Occipital lobe (tissue), 2 donors: ENCODE measurements around the gene FAM124B. TPM values are rescaled to one million over a fixed set of nuclear protein-coding genes. Genes with fewer than 3 reads are reported as not detected.
"Not testable (repeated sequence)": the region's sequence is repeated elsewhere in the genome, so short reads cannot be mapped to it uniquely, and the experiment has no call there.

Experiments used
- DNase-seq: peaks from one replicate; lab custom pipeline; 2025; lab: John Stamatoyannopoulos, UW
- total RNA-seq: library from RNA; depleted of rRNA; stranded (reverse); fragments of >200 nt; gene quantifications from one replicate; pipeline ENCODE4 v1.2.3, GENCODE V29; 2014

The FAM124B gene
- total RNA-seq, 1 donor from 2014 or later = 7.8 TPM

DNA sequence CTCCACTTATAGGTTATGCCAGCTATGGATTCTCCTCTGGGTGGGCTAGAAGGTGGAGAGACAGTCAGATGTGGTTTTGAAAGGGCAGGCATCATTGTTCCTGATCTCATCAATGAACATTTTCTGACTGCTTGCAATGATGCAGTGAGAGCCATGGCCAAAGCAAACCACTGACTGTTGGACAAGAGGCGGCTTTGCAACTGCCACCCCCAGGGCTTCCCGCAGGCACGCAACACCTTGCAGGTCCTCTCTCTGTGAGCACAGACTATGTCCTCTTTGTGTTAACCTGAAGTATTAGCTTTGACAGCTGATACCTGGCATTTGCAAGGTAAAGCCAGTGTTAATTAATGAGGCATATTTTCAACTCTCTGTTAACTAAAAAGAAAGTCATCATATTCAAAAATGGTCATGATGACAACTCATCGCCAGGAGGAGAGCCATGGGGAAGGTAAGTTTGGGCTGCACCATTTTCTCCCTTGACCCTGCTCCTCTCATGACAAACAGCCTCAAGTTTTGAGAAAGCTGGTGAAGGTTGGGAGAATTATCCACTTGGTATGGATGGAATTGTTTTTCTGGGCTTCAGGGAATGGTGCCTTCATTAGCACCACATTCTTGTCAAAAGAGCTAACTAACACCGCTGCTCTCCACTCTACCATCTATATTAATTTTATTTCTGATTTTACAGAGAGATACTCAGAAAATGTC lies 14.9 kb upstream of the FAM124B start:
- DNase-seq = no peak

DNA sequence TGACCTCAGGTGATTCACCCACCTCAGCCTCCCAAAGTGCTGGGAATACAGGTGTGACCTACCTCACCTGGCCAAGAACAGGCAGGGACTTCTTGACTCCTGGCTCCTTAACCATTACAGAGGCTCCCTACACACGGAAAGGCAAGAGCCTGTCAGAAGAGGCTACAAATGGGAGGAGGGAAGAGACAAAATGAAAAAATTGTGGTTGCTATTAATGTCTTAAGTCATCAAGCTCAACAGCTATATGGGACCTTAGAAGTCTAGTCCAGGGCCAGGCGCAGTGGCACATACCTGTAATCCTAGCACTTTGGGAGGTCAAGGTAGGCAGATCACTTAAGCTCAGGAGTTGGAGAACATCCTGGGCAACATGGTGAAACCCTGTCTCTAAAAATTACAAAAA lies 11.5 kb upstream of the FAM124B start:
- DNase-seq = no peak

DNA sequence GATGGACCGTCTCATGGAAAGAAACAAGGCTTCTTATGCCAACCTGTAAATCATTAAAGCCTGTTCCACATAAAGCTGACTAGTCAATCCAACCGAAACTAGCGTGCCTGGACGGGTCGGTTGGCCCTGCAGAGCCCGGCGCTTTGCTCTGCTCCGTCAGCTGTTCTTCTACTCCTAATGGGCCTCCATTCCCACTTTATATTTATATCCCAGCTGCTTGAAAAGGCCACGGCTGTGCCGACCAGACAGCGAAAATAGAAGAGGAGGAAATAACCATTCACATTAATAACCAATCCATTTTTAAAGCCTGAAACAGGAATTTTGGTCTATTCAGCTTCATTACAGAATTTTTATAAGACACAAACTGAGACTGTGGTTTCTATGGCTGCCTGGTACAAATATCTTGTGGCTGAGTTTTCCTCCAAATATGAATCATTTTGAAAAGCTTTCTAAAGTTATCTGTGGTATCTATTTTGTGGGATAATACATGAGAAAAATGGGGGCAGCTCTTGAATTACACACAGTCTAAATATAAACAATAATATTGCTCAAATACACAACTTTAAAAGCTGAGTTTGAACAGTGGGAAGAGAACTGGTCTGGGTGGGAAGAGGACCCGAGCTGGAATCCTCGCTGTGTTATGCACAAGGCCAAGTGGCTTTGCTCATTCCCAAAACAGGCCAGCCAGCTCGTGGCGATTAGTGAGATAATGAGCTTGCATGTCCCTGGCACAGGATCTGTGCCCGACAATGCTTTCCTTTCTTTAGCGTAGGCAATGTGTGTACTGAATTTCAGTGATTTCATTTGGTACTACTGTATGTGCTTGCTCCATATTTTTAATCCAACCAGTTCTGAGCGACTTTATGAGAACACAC lies 10.5 kb upstream of the FAM124B start:
- no peak for DNase-seq

DNA sequence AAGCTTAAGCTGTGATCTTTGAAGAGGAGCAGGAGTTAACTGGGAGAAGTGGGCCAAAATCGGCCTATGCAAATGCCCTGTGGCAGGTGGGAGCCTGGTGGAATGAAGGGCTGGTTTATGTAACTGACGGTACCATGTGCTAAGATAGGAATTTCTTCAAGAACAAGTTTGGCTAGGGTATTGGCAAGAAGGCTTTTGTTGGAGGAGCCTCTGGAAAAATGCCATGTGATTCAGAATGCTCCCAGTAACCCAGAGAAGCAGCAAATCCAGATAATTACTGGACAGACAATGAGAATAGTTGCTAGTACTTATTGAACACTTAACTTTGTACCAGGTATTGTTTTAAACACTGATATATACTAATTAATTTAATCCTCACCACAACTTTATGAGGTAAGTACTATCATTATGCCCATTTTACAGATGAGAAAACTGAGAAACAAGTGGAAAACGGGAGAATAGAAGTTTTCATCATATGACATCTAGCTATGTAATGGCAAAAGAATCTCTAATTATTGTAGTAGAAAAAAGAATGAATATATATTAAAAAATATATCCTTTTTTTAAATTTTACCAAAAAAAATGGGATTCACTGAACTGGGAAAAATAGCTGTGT lies 9.1 kb upstream of the FAM124B start:
- no peak for DNase-seq

DNA sequence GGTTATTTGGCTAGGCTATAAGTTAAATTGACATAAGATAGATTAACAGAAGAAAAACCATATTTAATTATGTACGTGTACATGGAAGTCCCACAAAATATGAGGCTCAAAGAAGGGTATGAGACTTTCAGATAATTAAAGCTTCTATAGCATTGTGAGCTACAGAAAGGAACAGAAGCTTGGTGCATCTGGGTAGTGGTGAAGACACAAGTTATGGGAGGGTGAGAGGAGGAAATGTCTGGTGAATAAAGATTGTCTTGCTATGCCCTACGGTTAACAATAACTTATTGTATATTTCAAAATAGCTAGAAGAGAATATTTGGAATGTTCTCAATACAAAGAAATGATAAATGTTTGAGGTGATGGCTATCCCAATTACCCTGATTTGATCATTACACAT lies 6.8 kb upstream of the FAM124B start:
- DNase-seq = no peak

DNA sequence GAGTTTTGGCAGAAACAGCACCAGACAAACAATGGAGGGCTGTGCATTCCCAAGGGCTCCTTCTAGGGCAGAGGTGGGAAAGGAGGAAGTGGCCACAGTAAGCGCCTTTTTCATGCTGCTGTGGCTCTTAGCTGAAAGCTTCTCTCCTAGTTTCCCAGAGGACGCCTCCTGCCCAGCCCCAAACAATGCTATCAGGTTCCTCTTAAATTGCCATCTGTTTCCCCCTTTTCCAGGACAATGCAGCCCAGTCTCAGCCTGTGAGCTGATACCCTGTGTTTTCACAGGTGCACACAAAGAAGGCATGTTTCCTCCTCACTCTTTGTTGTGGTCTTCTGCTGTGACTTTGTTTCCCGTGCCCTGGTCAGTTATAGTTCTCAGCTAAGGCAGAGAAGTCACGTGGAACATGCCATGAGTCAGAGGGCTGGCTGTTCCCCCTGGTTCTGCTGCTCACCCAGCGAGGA lies 5.4 kb upstream of the FAM124B start:
- DNase-seq = no peak

DNA sequence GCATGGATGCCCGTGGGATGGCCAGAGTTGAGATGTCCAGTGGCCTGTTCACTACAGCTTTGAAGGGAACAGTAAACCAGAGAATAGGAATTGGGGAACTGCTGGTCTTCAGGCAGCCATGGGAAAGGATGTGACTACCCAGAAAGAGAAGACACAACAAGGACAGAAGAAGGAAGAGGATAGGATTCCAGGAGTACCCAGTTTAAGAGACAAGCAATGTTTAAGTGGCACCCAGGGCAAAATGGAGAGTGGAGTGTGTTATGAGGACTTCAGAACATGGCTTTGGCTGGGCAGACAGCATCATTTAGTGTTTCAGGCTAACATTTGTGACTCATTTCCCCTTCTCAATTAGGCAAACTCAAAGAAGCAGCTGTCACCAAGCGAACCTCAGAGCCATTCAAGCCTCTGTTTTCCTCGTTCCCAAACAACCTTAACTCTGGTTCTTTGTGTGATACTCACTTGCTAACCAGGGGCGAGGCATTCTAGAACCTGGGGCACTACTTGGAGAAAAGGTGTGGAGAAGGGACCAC lies 4.0 kb upstream of the FAM124B start:
- DNase-seq = no peak

DNA sequence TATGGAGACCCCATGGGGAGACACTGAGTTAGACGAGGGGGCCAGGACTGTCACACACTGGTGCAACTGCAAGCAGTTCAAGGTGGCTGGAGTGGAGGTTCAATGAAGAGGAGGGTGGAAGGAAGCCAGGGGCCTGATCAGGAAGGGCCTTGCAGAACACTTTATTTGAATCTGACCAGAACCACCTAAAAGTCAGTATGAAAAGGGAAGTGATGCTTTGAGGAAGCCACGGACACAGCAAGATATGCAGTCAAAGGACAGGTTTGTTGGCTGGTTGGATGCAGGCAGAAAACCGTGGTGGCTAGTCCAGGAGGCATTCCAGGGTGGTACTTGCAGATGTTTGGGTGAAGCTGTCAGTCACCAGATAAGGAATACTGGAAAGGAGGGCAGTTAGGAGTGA lies 3.5 kb upstream of the FAM124B start:
- no peak for DNase-seq

- DNase-seq = no peak
These were observed 2.9 kb upstream of the FAM124B start for GRCh38 chr2:224404796-224405195.

- DNase-seq = no peak
These were observed 1.8 kb upstream of the FAM124B start for GRCh38 chr2:224403657-224404056.

- no peak for DNase-seq
These were observed 848 bp downstream of the FAM124B start for GRCh38 chr2:224400886-224401632.

GRCh38 chr2:224400174-224400810 lies 1.6 kb downstream of the FAM124B start:
- DNase-seq = no peak

DNA sequence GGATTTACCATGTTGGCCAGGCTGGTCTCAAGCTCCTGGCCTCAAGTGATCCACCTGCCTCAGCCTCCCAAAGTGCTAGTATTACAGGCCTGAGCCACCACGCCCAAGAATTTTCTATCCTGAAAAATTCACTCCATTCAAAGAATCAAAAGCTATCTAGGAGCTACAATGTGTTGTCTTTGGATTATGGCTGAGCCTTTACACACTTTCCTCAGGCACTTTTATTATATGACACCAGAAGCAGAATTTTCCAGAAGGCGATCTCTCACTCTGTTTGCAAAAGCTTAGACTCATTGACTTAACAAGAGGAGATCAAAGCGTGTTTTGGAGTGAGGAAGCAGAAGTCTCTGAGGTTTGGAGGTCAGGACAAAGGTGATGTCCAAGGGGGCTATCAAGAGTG lies 3.6 kb downstream of the FAM124B start:
- DNase-seq = no peak

GRCh38 chr2:224397100-224397499 lies 4.8 kb downstream of the FAM124B start:
- DNase-seq = not testable (repeated sequence)

DNA sequence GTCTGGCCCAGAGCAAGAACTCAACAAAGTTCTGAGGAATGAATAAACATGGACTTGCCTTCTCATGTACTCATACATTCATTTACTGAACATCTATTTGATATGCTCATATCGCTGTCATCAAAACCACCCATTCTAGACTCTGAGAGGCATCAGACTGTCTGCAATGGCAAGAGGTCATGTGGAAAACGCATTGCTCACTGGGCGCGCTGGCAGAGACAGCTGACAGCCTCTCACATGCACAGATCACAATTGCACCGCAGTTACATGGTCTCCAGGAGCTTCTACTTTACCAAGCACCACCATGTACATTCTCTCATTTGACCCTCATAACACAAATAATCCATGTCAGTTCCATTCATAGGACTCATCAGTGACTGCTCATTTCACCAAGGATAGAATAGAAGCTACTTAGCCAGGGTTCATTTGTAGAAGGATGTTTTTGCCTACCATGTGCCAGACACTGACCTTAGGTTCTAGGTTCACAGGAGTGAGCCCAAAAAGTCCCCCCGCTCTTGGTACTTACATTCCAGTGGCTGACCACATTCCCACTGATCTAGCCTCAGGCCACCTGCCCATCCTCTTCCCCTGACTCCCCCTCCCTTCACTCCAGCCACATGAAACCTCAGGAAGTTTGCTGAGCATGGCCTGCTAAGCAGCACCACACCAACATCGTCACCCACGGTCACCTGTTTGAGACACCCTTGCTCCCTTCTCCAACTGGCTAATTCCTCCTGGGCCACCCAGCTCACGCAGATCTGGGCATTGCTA lies 6.1 kb downstream of the FAM124B start:
- DNase-seq = no peak

DNA sequence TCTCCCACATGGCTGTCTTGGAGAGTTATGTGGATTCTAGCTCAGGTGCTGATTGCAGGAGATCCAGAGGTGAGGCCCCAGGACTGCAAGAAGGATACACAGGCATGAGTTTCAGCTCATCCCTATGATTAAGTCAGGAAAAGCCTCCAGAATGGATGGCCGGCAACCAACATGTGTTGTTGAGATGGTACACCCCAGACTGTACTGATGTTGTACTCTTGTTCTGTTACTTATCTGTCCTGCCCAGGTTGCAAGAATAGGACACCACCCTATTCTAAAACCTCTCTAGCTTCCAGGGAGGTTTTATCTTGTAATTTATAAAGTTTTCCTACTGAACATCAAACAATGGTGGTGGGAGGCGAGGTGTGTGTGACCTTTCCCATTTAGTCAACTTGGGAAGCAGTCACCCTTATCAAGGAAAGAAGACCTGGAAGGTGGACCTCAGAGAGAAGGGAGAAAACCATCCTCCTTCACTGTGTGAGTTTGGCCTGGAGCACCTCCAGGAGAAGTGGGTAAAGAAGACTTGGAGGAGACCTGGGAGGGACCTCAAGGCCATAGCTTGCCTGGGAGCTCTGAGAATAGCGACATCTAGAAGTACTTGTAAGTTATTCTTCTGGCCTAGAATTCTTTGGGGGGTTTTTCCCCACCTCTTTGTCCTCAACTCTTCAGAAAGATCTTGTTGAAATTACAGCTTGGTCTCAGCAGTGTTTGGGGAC lies 8.6 kb downstream of the FAM124B start:
- DNase-seq = no peak

- DNase-seq = no peak
These were observed 9.4 kb downstream of the FAM124B start for GRCh38 chr2:224392545-224392944.

GRCh38 chr2:224389317-224389716 lies 12.6 kb downstream of the FAM124B start:
- no peak for DNase-seq

DNA sequence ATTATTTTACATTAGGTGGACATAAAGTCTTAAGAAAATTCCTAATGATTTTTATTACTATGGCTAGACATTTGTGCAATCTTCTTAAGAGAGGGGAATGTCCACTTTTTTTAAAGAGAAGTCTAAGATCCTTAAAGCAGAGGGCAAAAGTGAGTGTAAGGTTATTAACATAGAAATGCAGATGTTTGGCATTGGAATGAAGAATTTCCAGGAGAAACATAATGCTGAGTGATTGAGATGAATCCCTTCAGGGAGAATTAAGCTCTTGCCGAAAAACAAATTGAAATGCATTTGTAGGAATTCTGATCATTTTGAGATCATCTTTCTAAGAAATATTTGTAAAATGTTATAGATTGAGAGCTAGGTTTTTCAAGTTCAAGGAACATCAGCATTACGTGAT lies 15.0 kb downstream of the FAM124B start:
- no peak for DNase-seq
